Inflammatory macrophage treated with lipopolysaccharide for 4 hours (primary cell): ENCODE measurements around the gene KIAA1191.
"Not testable (repeated sequence)": the region's sequence is repeated elsewhere in the genome, so short reads cannot be mapped to it uniquely, and the experiment has no call there.

Experiments
- DNase-seq: peaks from one replicate; pipeline ENCODE4 v3.0.0-alpha.2; 2020

The KIAA1191 gene

DNA sequence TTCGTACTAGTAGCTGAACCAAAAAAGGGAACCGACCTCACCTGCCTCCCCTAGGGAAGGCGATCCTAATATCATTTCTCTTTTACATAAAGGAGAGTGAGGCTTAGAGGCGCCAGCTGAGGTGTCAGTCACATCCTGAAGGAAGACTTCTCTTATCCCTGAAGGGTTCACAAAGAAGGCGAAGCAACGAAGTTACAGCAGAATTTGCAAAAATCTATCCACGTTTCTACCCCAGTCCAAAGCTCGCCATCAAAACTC is 598 bp upstream of the KIAA1191 start:
- no peak for DNase-seq

- DNase-seq, result peak; percentile 13
Observed at GRCh38 chr5:176360894-176361436, 599 bp downstream of the KIAA1191 start.

DNA sequence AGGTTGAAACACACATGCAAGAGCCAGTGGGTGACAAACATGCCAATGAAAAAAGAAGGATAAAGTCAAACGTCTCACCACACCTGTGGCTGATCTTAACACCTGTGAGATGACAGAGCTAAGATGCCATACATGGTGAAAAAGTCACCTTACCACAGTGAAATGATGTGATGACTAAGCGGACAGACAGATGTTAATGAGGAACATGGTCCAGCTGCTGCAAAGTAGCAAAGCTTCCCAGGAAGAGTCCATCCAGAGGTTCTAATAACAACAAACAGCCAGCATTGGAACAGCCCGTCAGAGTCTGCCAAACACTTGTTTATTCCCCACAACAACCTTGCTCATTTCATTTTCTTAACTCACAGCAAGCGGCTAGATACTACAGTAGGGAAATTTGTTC is 1.9 kb downstream of the KIAA1191 start:
- DNase-seq, result no peak

DNA sequence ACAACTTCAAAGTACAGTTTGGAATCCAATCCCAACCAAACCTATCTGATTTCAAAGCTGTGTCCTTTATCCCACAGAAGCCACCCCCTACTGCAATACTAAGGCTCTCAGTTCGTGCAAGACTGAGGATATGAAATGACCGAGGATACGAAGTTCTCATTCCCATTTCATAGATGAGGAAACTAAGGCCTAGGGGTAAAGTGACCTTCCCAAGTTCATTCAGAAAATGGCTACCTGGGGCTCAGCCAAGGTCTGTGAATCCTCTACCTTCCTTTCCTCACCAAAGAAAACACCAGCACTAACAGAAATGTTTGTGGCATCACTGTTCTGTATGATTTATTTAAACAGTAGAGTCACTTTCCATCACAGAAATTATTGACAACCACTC is 5.4 kb downstream of the KIAA1191 start:
- DNase-seq, result no peak

DNA sequence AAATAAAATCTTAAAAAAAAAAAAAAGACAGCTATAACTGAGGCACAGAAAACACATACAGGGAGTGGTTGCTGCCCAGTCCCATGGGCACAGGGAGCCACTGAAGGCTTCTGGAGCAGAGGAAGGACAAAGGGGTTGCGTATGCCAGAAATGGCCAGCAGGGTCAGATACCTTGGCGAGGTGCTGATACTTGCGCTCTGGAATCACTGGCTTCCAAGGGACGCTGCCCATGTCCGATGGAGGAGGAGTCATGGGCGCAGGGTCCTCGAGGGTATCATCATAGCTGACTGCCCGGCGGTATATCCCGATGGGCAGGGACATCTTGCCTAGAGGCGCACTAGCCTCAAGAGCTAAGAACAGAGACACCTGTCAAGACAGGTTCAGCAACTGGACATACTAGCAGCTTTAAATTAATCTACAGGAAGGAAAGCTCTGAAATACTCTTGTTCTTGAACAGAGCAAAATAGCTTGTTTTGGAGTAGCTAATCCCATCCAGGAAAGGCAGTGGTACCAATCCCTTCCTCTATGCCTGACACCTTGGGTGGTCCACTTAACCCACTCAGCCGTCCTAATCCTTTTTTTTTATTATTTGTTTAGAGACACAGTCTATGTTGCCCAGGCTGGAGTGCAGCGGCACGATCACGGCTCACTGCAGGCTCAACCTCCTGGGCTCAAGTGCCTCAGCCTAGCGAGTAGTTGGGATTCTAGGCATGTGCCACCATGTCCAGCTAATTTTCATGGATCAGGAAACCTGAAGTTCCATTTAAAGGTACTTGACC is 6.0 kb downstream of the KIAA1191 start:
- DNase-seq, result no peak

DNA sequence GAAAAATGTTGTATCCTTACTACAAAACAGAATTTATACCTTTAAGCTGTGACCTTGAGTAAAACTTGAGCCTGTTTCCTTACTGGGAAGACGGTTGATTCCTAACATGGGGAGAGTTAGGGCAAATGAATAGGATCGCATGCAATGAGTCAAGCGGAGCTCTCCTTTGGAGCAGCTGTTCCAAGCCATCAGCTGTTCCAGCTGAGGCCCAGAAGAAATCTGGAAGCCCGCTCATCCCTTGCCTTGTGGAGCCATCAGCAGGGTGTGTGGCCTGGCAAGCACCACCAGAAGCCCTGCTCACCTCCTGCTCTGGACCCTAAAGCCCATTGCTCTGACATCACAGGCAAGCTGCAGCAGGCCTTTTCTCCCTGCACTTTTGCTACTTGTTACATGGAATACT is 8.0 kb downstream of the KIAA1191 start:
- no peak for DNase-seq

DNA sequence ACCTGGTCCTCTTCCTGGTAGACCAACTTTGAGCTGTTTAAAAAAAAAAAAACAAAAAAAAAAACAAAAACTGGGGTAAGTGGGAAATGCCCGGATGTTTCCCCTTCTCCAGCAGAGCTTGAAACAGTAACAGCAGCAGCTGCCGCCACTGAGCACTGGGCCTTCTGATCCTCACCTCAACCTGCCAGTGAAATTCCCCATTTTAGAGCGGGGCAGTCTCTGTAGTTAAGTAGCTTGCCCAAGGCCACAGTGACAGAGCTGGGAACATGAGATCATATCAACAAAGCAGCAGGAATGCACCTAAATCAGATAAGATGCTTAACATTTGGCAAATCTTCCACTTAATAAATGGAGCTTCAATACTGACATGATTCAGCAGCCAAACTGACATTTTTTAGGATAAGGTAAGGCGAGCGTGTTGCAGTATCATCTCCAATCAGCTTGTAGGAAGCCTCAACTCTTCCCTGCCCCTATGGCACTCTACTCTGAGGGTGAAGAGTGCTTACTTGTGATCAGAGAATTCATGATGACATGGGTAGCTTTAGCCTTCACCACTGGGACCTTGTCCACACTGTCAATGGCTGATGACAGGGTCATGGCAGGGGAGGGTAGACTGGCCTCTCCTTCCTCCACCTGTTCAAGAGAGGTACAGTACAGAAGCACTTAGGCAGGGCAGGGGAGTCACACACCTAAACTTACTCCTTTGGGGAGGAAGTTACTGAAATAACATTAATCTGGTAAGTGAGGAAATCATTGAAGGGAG is 9.3 kb downstream of the KIAA1191 start:
- no peak for DNase-seq

DNA sequence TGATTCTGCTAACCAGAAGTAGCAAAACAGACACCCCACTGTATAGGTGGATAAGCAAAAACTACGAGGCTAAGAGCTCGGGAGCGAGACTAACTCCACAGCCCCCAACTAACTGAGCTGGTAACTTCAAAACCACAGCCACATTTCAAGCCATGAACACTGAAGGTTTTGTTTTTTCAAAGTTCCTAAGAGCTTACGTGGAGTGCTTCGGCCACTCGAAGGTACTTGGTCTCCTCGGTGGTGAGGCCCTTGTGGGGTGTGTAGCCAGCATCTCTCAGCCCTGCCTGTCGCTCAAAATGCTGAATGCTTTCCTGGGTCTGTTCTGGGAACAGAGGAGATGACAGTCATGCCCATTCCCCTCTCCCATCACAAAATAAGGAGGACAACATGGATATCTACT is 11.1 kb downstream of the KIAA1191 start:
- no peak for DNase-seq

DNA sequence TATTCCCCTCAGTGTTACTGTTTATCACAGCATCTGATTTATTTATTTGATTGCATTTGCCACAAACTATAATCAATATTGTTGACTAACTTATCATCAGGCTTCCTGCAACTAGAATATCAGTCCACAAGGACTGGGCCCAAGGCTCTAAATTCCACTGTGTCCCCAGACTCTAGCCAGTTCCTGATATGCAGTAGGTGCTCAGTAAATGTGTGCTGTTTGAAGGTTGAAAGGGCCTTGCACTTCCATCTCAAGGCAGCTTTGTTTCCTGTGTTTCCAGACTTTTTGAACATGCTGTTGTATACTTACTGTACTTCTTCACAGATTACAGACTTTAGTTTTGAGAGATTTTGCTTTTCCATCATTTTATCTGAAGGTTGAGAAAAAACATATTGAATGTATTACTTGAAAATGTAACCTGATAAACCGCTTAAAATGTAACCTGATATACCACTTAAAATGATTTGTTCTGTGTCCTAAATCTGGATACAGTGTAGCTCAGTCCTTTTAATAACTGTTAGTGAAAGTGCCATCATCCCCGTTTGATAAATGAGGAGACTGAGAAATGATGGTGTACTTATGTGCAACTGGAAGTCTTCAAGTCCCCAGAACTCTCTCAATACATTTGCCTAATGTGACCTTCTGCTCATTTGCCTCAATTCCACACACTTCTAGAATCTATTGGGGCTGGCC is 18.7 kb downstream of the KIAA1191 start:
- no peak for DNase-seq

GRCh38 chr5:176342158-176342483 is 19.4 kb downstream of the KIAA1191 start:
- DNase-seq, result no peak

GRCh38 chr5:176341325-176342157 is 20.0 kb downstream of the KIAA1191 start:
- DNase-seq, result no peak

- DNase-seq, result no peak
Observed at GRCh38 chr5:176339304-176339703, 22.3 kb downstream of the KIAA1191 start.

GRCh38 chr5:176337913-176338312 is 23.7 kb downstream of the KIAA1191 start:
- DNase-seq, result no peak

DNA sequence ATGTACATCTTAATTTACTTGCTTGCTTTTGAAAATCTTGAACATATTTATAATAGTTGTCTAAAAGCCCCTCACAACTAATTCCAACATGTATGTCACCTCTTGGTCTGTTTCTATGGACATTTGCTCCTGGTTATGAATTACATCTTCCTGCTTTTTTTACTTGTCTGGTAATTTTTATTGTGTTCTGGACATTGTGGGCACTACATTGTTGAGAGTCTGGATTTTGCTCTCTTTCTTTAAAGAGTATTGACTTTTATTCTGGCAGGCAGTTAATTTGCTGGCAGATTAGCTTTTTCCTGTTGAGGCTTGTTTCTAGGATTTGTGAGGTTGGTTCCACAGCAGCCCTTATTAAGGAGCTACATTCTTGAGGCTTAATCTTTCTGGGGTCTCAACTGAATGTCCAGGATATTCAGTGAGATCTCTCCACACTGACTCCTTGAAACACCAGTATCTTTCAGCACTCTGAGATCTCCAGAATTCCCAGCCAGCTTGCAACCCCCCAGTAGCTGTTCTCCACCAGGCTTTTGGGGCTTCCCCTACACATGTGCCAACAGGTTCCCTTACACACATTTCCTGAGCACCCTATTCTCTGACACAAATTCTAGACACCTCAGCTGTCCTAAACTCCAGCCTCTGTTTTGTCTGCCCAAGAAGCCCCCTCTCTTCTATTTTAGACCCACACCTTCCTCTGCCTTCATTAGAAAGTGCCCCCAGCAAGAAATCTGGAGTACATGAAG is 27.4 kb downstream of the KIAA1191 start:
- DNase-seq, result no peak

- no peak for DNase-seq
Observed at GRCh38 chr5:176320577-176320976, 41.0 kb downstream of the KIAA1191 start.

- DNase-seq, result no peak
Observed at GRCh38 chr5:176319827-176320554, 41.6 kb downstream of the KIAA1191 start.

GRCh38 chr5:176317534-176318374 is 43.8 kb downstream of the KIAA1191 start:
- no peak for DNase-seq

DNA sequence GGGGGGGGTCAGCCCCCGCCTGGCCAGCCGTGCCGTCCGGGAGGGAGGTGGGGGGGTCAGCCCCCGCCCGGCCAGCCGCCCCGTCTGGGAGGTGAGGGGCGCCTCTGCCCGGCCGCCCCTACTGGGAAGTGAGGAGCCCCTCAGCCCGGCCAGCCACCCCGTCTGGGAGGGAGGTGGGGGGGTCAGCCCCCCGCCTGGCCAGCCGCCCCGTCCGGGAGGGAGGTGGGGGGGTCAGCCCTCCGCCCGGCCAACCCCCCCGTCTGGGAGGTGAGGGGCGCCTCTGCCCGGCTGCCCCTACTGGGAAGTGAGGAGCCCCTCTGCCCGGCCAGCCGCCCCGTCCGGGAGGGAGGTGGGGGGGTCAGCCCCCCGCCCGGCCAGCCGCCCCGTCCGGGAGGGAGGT is 56.2 kb downstream of the KIAA1191 start:
- DNase-seq, result not testable (repeated sequence)
